HG03469 (cell line): ENCODE measurements around the gene P3R3URF.

ENCODE experiments used
- ATAC-seq: cut with Tn5 transposase; IDR thresholded peaks from one replicate; pipeline ENCODE4 v1.9.1; 2021; ENCODE audit warnings: mild to moderate bottlenecking, moderate library complexity, moderate number of reproducible peaks; ENCODE audit not compliant: unreplicated experiment

Gene P3R3URF

DNA sequence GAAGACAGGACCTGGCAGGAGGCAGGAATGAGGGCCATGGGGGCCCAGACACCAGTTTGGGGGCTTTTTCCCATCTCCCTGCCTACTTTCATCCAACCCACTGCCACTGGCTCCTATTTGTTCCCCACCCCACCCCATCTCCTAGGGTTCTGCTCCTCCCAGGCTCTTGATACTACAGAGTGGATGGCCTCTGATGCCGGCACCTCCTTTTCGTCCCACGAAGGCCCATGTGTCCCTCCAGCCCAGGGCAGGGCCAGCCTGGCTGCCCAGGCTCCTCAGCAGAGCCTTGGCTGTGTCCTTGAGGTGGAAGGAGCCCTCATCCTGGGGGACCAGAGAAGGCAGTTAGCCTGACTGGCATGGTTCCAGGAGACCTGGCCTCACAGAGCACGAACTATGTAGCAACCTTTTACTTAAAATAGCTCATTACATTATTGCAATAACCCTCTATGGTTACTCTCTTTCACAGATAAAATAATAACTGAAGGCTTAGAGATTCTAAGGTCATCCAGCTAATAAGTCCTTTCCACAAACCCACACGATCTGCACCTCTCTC, 18.4 kb upstream of the P3R3URF start:
- ATAC-seq = no peak

DNA sequence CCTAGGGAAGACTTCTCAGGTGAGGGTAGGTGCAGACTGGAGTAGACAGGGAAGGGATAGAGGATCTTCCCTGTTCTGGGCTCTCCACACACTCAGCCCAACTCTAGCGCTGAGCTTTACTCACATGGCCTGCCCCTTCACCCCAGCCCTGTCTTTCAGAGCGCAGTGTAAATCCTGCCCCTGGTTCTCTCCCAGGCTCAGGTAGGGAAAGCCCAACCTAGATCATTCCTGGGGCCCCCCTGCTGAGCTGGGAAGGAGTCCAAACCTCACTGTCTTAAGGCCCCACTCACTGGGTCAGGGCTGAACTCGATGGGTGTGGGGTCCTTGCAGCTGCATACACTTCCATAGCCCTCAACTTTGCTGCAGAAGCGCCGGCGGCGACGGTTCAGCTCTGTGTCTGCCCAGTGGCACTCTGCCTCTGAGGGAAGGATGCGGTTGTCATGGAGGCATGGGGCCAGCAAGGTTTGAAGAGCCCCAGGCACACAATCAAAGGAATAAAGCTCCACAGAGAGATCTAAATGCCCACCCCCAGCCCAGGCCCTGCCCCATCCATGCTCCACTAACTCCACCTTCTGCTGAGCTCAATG, 17.8 kb upstream of the P3R3URF start:
- no peak for ATAC-seq

DNA sequence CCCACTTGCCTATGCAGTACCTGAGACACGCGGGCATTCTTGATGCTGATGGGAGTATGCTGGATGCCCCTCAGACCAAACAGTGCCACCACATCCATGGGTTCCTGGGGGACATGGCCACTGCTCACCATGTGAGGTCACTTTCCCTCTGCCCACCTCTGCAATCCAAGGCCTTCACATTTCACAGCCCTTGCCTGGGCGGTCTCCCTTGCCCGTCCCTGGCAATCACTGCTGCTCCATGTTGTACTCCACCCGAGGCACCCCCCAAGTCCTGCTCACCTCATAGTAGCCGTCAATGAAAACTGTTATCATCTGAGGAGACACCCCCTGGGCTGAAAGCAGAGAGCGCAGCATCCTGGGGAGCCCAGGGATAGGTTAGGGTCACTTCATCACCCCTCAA, 17.0 kb upstream of the P3R3URF start:
- ATAC-seq = no peak

DNA sequence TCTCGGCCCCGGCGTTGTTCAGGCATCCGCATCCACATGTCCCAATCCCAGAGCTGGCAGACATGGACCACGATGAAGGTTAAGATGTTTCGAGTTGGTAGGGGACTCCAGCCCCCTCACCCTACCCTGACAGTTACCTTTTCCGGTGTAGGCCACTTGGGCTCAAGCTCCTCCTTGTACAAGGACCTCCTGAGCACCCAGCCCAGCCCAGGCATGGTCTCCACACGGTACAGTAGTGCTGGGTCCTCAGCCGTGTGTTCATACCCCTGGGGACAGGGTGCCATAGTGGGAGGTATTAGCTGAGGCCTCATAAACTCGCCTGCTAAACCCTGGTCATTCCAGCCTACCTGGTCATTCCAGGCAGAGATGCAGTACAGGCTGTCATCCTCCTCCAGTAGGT, 15.9 kb upstream of the P3R3URF start:
- no peak for ATAC-seq

DNA sequence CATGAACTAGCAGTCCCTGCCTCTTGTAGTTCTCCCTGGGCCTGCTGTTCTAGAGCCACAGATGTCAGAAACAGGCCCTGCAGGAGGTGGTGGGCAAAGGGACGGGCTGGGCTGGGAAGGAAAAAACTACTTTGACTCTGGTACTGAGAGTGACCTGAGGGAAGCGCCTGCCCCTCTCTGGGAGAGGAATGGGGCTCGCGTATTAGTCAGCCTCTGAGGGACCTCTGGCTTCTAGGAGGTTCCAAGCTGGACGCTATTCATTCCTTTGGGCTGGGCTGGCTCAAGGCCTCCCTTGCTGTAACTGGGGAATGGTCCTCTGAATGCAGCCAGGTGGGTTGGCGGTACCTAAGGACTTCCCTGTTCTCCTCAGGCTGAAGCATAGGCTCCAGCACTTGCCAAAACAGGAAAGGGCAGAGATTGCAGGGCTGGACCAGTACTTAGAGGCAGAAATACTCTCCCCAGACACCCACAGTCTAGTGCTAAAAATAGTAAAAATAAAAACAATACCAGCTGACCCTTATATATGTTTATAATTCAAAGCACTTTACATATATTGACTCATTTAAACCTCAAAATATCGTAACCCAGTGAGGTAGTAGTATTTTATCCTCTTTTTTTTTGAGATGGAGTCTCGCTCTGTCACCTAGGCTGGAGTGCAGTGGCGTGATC, 14.9 kb upstream of the P3R3URF start:
- ATAC-seq = no peak

DNA sequence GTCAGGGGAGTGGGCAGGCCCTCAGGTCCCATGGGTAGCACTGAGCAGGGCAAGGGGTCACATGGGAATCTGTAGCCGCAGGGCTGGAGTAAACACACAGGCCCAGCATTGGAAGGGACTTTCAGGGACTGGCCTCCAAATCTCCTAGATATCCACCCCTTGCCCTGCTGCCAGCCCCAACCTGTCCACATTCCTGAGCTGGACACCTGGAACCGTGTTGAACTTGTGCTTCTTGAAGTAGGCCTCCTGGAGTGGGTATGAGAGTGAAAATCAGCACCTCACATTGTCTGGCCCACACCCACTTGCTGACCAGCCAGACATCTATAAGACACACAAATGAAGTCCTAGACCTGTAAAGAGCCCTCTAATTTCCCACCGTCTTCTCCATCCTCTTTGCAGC, 14.3 kb upstream of the P3R3URF start:
- no peak for ATAC-seq

DNA sequence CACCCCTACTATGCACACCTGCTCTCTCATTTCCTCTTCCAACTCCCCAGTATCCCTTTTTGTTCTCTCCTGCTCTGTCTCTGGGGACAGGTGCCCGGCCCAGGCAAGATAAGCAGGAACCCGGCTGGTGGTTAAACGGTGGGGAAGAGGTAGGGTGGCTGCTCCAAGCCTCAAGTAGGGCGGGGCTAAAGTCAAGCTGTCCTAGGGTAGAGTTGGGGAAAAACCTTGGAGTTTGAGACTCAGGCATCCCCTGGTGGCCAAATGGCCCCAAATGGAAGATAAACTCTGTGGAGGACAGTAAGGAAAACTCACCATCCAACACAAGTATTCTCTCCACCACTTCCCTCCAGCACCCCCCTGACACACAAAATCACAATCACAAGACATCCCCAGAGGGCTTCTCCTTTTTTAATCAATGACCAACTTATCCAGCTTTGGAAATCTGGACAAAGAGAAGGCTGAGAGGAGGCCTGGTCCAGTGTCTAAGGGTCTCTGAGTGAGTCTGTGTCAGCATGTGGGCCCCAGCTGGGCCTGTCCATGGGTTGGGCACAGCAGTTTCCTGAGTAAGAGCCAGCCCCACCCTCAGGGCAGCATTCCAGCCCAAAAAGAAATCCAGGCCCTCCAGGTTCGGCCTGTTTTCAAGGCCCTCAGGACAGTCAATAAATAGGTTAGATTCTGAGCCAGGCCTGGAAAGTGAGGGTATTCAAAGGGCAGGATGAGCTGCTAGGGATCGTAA, 12.2 kb upstream of the P3R3URF start:
- no peak for ATAC-seq

DNA sequence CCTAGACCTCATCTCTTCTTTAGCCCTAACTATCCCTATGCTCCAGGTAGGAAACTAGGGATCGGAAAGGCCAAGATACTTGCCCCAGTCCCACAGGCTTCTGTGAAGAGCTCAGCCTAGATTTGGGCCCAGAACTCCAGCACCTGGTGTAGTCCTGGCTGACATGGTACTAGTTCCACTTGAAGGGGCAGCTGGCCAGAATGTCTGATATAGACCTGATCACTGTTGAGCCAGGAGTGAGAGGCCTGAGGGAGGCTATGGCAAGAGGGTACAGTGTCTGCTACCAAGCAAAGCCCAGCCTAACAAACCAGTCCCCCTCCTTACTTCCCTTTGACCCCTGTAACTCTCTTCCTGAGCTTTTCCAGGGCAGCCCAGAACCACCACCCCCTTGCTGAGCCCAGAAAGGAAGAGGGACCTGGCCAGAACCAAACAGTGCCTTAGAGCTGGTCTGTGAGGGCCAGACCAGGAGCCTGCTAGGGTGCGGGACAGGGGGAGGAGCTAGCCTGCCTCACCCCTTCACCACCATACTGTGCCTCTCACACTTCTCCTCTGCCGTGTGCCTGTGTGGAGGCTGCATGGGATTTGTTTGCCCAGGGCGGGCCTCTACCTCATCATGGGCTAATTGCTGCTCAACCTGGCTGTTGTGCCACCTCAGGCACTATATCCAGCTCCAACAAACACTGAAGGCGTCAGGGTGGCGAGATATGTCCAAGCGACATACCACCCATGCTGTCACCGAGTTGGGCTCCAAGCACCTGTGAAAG, 11.0 kb upstream of the P3R3URF start:
- no peak for ATAC-seq

DNA sequence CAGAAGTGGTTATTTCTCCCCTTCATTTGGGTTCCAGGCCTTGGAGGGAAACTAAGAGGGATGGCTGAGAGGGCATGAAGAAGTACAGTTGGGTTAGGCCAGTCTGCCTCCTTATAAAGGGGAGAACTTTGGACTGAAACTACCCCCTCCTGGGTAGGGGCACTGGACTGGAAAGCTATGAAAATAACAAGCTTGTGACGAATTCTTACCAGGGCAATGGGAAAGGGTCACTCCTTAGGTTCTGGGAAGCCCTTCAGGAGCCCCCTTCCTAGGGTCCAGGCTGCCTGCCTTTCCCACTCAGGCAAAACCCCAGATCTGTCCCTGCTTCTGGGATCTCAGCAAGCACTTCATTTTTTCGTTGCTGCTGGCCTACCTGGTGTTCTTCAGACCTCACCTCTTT, 9.8 kb upstream of the P3R3URF start:
- ATAC-seq = no peak

DNA sequence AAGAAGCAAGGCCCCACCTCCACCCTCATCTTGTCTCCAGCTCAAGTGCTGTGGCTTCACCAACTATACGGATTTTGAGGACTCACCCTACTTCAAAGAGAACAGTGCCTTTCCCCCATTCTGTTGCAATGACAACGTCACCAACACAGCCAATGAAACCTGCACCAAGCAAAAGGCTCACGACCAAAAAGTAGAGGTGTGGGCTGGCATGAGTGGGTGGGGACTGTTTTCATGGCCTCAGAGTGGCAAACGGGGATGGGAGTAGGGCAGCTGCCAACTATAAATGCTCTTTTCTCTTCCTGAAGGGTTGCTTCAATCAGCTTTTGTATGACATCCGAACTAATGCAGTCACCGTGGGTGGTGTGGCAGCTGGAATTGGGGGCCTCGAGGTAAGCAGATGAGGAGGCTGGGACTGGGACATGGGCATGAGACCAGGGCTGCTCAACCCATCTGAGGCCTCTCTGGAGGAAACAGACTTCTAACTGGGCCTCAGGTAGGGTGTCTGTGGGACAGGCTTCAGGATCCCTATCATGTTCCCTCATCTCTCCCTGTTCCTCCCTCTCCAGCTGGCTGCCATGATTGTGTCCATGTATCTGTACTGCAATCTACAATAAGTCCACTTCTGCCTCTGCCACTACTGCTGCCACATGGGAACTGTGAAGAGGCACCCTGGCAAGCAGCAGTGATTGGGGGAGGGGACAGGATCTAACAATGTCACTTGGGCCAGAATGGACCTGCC, 8.8 kb upstream of the P3R3URF start:
- no peak for ATAC-seq

DNA sequence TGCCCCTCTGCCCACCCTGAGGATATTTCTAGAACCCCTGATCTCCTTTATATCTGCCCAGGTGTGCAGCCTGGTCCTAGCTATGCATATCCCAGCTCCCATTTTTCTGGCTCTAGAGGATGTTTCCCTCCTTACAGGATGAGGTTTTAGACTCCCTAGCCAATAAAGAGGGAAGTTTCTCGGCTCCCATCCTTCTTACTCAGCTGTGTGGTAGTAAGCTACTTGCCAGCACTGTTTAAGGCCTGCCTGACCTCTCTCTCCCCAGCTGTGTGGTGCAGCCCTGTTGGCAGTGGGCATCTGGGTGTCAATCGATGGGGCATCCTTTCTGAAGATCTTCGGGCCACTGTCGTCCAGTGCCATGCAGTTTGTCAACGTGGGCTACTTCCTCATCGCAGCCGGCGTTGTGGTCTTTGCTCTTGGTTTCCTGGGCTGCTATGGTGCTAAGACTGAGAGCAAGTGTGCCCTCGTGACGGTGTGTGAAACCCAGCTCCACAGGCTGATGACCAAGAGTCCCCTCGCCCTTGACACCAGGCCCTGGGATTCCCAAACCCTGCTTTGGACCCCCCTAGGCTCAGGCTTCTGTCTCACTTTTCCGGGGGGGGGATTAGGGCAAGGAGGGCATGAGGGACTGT, 7.8 kb upstream of the P3R3URF start:
- no peak for ATAC-seq

DNA sequence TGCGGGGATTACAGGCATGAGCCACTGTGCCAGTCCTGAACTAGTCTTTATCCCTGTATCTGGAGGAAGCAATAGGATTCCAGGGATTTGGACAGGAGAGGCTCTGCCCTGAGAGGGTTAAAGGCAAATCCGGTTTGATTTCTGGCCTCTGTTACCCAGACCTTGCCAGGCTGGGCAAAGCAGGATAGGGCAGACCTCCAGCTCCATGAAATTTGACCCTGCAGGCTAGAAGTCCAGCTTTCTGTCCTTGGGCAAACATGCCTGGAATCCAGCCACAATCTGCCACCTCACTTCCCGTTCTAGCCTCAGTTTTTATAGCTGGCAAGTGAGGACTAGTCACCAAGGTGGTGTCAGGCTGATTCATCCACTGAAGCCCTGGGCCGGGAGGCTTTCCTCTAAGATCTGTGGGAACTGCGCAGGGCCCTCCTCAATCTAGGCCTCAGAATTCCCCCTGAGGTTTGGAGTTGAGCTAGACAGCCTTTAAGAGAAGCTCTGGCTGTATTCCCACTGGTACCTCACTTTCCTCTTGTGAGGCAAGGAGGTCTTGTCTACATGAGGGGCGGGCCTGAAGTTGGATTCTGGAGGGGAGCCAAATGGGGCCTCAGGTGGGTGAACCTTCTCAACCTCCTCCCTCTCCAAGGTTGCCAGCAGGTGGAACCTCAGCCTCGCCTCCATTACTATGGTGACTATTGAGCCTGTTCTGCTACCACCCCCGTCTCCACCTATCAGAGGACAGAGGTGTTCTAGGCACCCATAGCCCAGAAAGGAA, 7.0 kb upstream of the P3R3URF start:
- ATAC-seq = no peak

DNA sequence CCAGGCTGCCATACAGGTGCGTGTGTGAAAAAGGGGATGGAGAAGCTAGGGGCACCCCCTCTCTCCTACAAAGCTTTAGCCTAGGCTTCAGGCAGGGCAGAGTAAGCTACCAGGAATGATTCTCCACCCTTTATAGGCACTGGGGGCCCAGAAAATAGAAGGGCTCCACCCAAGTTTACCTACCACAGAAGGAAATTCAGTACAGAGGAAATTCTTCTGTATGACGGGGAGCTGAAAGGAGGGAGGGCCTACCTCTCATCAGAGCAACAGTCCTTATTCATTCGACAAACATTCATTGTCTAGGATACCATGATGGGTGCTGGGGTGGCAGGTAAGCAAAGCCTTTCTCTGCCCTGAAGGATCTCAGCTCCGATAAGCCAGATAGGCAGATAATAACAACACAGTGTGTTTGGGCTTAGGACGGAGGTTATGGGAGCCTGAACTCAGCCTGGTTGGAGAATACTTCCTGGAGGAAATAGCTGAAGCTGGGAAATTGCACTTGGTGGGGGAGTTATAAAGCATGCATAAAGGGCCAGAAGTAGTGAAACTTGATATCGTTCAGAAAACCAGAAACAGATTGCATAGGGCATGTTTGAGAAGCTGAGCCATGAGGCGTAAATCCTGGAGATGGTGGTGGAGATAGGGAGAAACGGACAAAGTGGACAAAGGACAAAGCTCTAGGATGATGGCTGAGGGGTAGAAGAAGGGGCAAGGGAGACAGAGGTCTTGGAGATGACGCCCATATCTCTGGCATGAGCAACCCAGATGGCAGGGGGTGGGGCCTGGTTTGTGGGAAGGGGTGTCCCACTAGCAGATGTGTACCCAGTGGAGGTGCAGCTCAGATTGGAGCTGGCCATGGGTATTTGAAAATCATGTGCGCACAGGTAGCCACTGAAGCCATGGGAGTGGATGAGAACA, 5.3 kb upstream of the P3R3URF start:
- no peak for ATAC-seq

DNA sequence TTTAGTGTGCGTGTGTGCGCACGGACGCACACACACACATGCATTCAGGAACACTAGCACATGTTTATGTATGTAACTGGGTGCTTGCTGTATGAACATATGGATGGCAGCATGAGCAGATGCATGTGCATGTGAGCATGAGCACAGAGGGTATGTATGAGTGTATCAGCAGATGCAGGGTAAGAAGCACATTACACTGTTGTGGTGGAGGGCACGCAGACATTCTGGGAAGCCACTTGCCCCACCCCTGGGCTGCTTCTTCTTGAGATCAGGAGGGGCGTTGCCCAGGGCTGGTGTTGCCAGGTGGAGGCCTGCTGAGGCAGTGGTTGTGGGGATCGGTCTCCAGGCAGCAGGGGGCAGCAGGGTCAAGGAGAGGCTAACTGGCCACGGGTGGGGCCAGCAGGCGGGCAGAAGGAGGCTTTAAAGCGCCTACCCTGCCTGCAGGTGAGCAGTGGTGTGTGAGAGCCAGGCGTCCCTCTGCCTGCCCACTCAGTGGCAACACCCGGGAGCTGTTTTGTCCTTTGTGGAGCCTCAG, 3.9 kb upstream of the P3R3URF start:
- ATAC-seq = no peak

DNA sequence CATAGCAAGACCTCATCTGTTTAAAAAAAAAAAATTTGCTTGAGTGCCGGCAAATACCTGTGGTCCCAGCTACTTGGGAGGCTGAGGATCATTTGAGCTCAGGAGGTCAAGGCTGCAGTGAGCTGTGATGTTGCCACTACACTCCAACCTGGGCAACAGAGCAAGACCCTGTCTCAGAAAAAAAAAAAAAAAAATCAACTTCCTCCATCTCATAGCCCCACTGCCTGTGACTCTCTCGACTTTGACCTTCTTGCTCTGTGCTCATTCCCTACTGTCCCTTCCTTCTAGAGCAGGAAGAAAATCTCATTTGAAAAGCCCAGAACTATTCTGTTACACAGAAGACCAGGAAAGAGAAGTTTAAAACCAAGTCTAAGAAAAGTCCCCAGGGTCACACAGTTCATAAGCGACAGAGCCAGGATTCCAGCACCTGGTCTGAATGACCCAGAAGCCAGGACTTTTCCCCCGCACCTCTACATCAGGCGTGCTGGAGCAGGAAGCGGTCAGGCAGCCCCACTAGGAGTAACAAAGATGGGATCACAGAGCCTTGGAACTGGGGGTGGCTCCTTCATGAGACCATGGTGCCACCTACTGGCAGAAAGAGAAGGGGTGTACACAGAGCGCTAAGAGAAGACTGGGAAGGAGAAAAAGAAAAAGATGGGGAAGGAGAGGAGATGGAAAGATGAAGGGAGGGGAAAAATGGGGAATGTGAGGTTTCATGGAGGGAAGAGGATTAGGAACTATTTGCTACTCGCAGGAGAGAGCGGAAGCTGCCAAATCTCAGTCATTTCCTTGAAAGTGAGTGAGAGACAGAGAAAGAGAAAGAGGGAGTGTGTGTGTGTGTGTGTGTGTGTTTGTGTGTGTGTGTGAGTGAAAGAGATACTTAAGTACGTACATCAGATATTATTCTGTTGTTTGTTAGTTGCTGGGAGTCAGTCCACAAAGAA, 3.1 kb upstream of the P3R3URF start:
- ATAC-seq = no peak

DNA sequence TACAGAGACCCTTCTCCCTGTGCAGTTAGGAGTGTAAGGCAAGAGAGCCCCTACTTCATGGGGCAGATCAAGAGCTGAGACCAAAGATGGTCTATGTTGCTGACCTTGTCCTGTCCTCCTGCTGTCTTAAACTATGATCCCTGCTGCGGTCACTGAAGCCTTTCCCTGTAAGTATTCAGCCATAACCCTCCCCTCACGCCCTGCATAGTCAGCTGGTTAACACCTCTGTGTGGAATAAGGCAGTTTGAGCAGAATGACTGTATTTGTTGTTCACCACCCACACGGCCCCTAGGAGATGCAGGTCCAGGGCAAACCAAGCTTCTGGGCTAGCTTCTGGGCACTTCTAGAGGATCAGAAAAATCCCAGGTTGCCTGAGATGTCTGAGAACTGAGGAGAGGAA, 1.0 kb downstream of the P3R3URF start:
- ATAC-seq = no peak
